T-helper 2 cell treated with Interferon-gamma antibody and Interleukin-4, amounts not matched to agents 5 μg/mL and 100 μg/mL, for 36 hours (primary cell): ENCODE measurements around the gene CHD5.

Source experiments
- DNase-seq: peaks from one replicate; pipeline ENCODE4 v3.0.0; 2021; ENCODE audit warnings: low spot score
- H3K27ac Mint-ChIP-seq: one replicate; pipeline ENCODE4 v1.8.0; 2021; ENCODE audit warnings: mild to moderate bottlenecking, mixed read lengths
- H3K27me3 Mint-ChIP-seq: one replicate; pipeline ENCODE4 v1.8.0; 2021; ENCODE audit warnings: low read depth, mixed read lengths
- H3K36me3 Mint-ChIP-seq: one replicate; pipeline ENCODE4 v1.8.0; 2021; ENCODE audit warnings: low read depth, mixed read lengths
- H3K4me1 Mint-ChIP-seq: one replicate; pipeline ENCODE4 v1.8.0; 2021; ENCODE audit warnings: low read depth, mixed read lengths
- H3K4me3 Mint-ChIP-seq: one replicate; pipeline ENCODE4 v1.8.0; 2022; ENCODE audit warnings: mild to moderate bottlenecking, moderate library complexity, mixed read lengths
- H3K9me3 Mint-ChIP-seq: one replicate; pipeline ENCODE4 v1.8.0; 2021; ENCODE audit warnings: mixed read lengths

CHD5 gene

DNA sequence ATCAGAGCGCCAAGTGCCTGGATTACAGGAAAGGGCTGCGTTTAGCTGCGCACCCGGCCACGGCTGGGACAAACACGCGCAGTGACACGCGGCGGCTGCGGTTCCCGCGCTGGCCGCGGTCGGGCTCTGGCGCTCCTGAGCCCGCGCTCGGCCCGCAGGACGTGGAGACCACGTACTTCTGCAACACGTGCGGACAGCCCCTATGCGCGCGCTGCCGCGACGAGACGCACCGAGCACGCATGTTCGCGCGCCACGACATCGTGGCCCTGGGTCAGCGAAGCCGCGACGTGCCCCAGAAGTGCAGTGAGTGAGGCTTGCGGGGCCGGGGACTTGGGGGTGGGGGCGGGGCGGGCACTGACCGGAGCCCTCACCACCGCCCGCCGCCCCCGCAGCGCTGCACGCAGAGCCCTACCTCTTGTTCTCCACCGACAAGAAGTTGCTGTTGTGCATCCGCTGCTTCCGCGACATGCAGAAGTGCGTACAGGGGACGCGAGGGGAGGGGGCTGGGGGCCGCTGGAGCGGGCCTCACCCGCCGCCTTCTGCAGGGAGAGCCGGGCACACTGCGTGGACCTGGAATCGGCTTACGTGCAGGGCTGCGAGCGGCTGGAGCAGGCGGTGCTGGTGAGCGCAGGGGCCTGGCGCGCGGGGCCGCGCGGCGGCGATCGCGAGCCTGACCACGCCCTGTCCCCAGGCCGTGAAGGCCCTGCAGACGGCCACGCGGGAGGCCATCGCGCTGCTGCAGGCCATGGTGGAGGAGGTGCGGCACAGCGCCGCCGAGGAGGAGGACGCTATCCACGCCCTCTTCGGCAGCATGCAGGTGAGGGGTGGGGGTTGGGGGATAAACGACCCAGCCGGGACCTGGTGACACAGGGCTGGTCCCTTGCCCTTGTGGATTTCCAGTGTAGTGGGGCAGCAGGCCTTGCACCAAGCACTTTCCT, 28.9 kb upstream of the CHD5 start:
- peak; percentile 30 for DNase-seq
- peaks cover 11% of the 10 kb centered on the region for H3K4me1 Mint-ChIP-seq
- no peak overlapping the region for H3K27ac Mint-ChIP-seq
- peak overlapping the region; percentile 43 for H3K4me3 Mint-ChIP-seq
- no peaks in the 10 kb centered on the region for H3K9me3 Mint-ChIP-seq
- H3K27me3 Mint-ChIP-seq: no peaks in the 10 kb centered on the region
- H3K36me3 Mint-ChIP-seq: peaks cover 3% of the 10 kb centered on the region

DNA sequence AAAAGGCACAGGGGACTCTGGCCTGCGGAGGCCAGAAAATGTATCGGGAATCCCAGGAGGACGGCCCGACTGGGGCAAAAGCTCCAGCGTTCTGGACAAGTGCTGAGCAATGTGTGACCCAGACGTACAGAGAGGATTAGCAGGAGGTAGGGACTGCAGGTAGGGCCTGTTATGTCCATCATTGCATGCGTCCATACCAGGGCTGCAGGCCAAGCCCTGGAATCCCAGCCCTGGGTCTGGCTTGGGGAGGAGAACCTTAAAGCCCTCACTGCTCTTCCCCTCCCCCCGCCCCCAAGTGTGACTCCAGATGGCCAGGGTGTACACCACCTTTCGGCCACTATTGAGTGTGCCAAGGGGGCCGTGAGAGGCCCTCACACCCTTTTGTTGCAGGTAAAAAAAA, 27.8 kb upstream of the CHD5 start:
- Mint-ChIP-seq H3K27ac (no peak overlapping the region), H3K9me3 (no peaks in the 10 kb centered on the region), H3K4me1 (peaks cover 11% of the 10 kb centered on the region), H3K36me3 (no peaks in the 10 kb centered on the region), H3K4me3 (peak overlapping the region; percentile 12), H3K27me3 (no peaks in the 10 kb centered on the region)
- DNase-seq: no peak

DNA sequence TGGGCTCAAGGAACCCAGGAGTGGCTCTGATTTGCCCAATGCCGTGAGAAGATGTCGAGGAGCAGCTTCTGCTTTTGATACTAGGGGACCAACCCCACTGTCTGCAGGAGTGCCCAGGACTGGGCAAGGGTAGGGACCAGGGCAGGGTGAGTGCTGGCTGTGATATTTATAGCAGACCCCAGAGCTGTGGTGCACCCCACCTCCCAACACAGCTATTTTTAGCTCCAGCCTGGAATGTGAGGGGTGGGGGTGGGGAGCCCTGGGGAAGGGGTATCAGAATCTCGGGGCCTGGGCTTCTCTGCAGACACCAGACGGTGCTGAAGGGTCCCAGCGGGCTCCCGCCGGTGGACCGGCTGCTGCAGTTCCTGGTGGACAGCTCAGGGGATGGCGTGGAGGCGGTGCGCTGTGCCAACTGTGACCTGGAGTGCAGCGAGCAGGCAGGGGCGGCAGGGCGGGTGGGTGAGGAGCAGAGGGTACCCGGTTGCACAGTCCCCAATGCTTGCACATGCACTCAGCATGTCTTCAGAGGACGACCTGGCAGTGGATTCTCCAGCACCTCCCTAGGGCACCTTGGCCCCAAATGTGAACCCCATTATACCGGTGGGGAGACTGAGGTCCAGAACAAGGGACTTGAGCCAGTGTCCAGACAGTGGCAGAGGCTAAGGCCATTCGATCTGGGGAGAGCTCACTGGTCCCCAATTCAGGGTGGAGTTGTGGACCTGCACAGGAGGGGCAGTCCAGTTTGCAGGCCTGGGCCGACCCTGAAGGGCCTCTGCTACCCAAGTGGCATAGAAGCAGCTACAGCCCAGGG, 27.2 kb upstream of the CHD5 start:
- Mint-ChIP-seq H3K4me1 (peaks cover 11% of the 10 kb centered on the region), H3K27ac (no peak overlapping the region), H3K27me3 (no peaks in the 10 kb centered on the region), H3K36me3 (no peaks in the 10 kb centered on the region), H3K9me3 (no peaks in the 10 kb centered on the region), H3K4me3 (peak overlapping the region; percentile 83)
- DNase-seq: no peak

DNA sequence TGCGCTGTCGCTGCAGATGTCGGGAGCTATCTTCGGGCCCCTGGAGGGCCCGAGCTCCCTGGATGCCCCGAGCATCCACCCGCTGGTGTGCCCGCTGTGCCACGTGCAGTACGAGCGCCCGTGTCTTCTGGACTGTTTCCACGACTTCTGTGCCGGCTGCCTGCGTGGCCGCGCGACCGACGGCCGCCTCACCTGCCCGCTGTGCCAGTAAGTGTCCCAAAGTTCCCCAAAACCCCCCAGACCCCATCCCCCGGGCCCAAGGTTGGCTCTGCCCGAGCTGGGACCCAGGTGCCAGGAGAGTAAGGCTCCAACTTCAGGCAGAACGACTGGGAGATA, 26.4 kb upstream of the CHD5 start:
- H3K9me3 Mint-ChIP-seq: no peaks in the 10 kb centered on the region
- H3K4me3 Mint-ChIP-seq: peak overlapping the region; percentile 83
- H3K27me3 Mint-ChIP-seq: no peaks in the 10 kb centered on the region
- no peak for DNase-seq
- no peak overlapping the region for H3K27ac Mint-ChIP-seq
- H3K4me1 Mint-ChIP-seq: peaks cover 15% of the 10 kb centered on the region
- H3K36me3 Mint-ChIP-seq: no peaks in the 10 kb centered on the region

DNA sequence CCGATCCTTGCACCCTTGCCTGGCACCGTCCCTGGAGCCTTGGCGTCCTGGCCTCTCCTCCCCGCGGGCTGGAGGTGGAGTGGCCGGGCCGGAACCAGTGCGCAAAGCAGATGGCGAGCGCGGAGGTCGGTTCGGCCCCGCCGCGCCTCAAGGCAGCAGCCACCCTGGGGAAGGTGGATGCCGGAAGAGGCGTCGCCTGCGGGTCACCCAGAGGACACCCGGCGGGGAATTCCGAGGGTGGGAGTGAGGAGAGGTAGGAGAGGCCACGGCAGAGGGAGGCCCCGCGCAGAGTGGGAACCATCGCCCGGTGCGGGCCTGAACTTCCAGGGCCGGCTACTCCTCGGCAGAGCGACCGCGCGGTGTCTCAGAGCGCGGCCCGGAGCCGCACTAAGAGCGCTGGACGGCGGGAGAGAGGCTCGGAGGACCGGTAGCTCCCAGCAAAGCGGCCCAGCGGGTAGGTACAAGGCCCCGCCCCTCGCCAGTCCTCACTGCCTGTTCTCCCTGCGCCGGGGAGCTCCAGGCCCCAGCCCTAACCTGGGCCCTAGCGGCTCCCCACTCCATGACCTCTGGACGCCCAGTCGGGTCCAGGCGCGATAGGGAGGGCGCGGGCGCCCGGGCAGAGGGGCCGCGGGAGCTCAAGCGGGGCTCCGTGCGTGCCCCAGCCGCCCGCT, 25.9 kb upstream of the CHD5 start, which contains the start of gene RNF207:
Gene RNF207, plus strand, starts transcription at position 271 of the 671 bp plus-strand sequence. CDS start 417 bp downstream, outside the sequence.
- DNase-seq: peak; percentile 84

DNA sequence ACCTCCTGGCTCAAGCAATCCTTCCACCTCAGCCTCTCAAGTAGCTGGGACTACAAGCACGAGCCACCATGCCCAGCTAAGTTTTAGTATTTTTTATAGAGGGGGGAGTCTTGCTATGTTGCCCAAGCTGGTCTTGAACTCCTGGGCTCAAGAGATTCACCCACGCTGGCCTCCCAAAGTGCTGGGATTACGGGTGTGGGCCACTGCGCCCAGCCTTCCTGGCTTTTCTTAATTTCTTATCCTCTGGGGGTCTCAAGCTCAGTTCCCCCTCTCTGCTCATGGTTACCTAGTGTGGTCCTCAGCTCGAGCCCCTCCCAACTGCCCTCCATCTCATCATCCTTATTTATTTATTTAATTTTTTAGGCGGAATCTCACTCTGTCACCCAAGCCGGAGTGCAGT, 22.1 kb upstream of the CHD5 start:
- peaks cover 36% of the 10 kb centered on the region for H3K4me1 Mint-ChIP-seq
- peak overlapping the region; percentile 12 for H3K4me3 Mint-ChIP-seq
- H3K9me3 Mint-ChIP-seq: no peaks in the 10 kb centered on the region
- H3K27me3 Mint-ChIP-seq: no peaks in the 10 kb centered on the region
- no peak for DNase-seq
- H3K36me3 Mint-ChIP-seq: peaks cover 14% of the 10 kb centered on the region
- H3K27ac Mint-ChIP-seq: peak overlapping the region; percentile 52

More for the DNA sequence above, 25.9 kb upstream of the CHD5 start, which contains the start of gene RNF207:
- no peaks in the 10 kb centered on the region for H3K9me3 Mint-ChIP-seq
- H3K27ac Mint-ChIP-seq: no peak within 1 kb of the TSS
- peaks cover 15% of the 10 kb centered on the region for H3K4me1 Mint-ChIP-seq
- peak within 1 kb of the TSS; percentile 83 for H3K4me3 Mint-ChIP-seq
- H3K27me3 Mint-ChIP-seq: no peaks in the 10 kb centered on the region
- no peaks in the 10 kb centered on the region for H3K36me3 Mint-ChIP-seq

DNA sequence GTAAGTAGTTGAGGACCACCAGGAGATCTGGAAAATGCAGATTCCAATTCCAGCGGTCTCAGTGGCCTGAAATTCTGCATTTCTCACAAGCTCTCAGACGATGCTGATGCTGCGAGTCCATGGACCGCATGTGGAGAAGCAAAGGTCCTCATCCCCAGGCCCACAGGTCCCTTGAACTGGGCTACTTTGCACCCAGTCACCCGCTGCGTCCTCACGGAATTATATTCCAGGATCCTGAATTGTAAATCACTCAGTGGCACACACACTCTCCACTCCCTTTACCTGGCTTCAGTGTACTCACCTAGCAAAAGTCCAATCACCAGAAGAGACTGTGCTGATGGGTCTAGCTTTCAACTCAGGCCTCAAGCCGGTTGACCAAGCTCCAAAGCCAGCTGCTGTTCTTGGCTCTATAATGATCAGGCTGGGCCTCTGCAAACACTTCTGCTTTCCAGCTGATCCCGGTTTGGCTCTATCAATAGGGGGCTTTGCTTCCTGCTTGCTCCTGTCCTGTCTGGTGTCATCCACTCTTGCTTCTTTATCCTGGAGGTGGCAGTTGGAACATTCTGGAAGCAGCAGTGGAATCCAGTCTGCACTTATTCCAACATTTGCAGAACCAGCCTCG, 20.2 kb upstream of the CHD5 start:
- no peak for DNase-seq
- H3K36me3 Mint-ChIP-seq: peaks cover 25% of the 10 kb centered on the region
- peaks cover 42% of the 10 kb centered on the region for H3K4me1 Mint-ChIP-seq
- peak overlapping the region; percentile 89 for H3K27ac Mint-ChIP-seq
- H3K9me3 Mint-ChIP-seq: no peaks in the 10 kb centered on the region
- peak overlapping the region; percentile 92 for H3K4me3 Mint-ChIP-seq
- no peaks in the 10 kb centered on the region for H3K27me3 Mint-ChIP-seq

DNA sequence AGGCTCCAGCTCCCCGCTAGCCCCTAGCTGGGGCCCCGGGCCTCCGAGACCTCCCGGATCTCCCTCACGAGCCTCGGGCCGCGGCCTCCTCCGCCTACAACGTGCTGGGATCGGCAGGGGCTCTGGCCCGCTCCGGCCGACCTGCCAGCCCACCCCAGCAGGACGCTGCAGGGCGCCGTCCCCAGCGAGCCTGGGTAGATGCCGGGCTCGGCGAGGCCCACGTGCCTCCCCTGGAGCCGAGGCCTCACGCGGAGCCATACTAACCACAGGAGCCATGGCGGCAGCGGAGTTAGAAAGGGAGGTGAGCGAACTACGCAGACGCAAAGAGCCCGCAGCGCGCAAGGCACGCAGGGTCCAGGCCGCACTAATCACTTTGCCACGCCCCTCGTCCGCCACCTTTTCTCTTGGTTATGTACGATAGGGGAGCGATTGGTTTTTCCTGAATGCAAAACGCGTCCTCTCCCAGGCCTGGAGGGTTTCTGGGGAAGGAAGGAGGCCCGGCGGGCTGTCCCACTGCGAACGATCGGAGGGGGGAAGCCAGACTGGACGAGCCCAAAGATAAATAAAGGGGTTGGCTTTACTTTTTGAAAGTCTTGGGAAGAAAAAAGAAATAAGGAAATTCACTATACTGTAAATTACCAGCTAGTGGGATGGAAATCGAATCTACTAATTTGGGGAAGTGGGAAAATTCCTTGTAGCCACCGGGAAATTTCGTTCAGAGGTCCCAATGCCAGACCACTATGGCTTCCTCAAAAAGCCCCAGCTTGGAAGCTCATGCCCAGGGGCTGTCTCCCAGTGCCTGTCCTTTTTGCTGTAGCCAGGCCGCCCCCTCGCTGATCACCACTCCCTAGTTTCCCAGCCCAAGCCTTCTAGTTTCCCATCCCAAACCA, 19.4 kb upstream of the CHD5 start, which contains the start of gene RPL22:
Gene RPL22, minus strand, starts transcription at position 298 of the 890 bp plus-strand sequence. Its CDS starts 22 bp downstream, at position 276.
- H3K4me1 Mint-ChIP-seq: peaks cover 39% of the 10 kb centered on the region
- H3K4me3 Mint-ChIP-seq: peak within 1 kb of the TSS; percentile 92
- DNase-seq: peak; percentile 98
- H3K9me3 Mint-ChIP-seq: no peaks in the 10 kb centered on the region
- no peaks in the 10 kb centered on the region for H3K27me3 Mint-ChIP-seq
- peak within 1 kb of the TSS; percentile 89 for H3K27ac Mint-ChIP-seq
- peaks cover 25% of the 10 kb centered on the region for H3K36me3 Mint-ChIP-seq

DNA sequence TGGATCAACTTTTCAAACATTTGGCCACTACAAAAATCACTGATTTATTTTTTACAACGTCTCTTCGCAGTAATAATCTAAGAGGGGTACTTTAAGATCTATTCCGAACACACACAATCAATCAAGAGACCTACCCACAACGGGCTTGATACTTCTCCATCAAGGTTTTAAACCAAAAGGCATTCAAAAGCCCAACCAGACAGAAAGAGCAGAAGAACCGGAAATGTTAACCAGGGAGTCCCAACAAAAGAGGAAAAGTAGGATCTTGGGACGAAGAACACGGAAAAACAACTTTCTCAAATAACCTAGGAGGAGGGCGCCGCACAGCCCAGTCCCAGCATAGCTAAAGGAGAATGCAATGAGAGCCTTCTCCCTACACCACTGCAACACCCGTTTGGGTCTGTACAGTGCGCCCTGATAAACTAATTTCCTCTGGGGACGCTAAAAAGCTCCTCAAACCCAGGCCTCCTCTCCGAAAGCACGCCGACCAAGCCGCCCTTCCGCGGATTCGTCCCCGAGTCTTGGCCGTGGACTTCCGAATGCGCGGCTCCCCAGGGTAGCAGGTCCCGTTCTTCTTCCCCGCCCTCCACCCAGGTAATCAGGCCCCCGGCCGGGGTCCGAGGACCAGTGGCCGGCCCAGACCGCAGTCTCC, 18.7 kb upstream of the CHD5 start:
- peaks cover 37% of the 10 kb centered on the region for H3K4me1 Mint-ChIP-seq

DNA sequence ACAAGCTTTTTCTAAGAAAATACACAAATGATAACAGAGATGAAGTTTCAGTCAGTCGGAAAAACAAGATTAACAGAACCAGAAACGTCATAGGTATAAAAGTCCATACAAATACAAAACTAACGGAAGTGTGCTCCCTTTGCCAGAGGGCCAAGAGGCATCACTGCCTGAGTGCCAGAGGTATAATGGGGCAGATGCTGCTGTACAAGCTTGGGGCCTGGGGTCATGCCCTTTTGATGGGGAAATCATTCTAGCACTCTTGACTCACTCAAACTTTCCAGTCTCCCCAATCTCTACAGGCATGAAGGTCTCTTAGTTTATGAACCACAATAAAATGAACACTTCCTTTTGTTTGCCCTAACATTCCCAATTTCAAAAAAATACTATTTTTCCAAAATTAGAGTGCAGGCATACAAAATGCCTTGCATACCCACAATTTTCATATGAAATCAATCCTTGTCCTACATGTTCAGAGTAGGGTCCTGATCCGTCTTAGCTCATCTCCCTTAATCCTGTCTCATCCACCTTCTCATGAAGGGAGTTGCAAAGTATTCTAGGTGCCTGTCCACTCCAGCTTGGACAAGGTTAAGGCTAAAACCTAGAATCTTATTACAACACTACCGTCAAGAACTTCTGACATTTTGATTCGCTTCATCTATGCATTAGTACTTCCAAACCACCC, 17.8 kb upstream of the CHD5 start:
- peaks cover 39% of the 10 kb centered on the region for H3K4me1 Mint-ChIP-seq
- H3K36me3 Mint-ChIP-seq: peaks cover 33% of the 10 kb centered on the region

More for the DNA sequence above, 18.7 kb upstream of the CHD5 start:
- peak overlapping the region; percentile 89 for H3K27ac Mint-ChIP-seq
- peaks cover 28% of the 10 kb centered on the region for H3K36me3 Mint-ChIP-seq
- no peaks in the 10 kb centered on the region for H3K27me3 Mint-ChIP-seq
- DNase-seq: no peak
- peak overlapping the region; percentile 92 for H3K4me3 Mint-ChIP-seq
- no peaks in the 10 kb centered on the region for H3K9me3 Mint-ChIP-seq

DNA sequence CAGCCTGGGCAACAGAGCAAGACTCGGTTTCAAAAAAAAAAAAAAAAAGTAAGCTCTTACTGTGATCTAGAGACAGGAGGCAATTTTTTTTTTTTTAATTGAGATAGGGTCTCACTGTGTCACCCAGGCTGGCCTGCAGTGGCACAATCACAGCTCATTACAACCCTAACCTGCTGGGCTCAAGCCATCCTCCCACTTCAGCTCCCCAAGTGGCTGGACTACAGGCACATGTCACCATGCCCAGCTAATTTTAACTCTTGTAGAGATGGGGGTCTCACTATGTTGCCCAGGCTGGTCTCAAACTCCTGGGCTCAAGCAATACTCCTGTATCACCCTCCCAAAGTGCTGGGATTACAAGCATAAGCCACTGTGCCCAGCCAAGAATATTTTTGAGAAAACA, 11.8 kb upstream of the CHD5 start:
- Mint-ChIP-seq H3K4me1 (peaks cover 14% of the 10 kb centered on the region), H3K27me3 (no peaks in the 10 kb centered on the region), H3K36me3 (peaks cover 41% of the 10 kb centered on the region), H3K27ac (no peak overlapping the region), H3K9me3 (no peaks in the 10 kb centered on the region), H3K4me3 (no peak overlapping the region)
- DNase-seq: no peak

More for the DNA sequence above, 17.8 kb upstream of the CHD5 start:
- Mint-ChIP-seq H3K4me3 (peak overlapping the region; percentile 92), H3K9me3 (no peaks in the 10 kb centered on the region), H3K27me3 (no peaks in the 10 kb centered on the region), H3K27ac (peak overlapping the region; percentile 89)
- DNase-seq: no peak

DNA sequence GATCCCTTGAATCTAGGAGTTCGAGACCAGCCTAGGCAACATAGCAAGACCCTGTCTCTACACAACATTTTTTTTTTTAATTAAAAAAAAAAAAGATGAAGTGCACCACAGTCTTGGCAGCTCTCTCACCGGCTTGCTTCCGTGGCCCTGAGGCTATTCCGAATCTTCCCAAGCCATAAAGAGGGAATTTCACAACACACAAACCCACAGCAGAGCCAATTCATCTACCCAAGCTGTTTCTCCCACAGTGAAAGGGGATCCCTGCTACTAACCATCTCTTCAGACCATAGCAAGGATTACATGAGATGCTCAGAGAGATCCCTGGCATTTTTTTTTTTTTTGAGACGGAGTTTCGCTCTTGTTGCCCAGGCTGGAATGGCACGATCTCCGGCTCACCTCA, 8.3 kb upstream of the CHD5 start:
- Mint-ChIP-seq H3K36me3 (peaks cover 44% of the 10 kb centered on the region), H3K27ac (no peak overlapping the region), H3K4me3 (no peak overlapping the region), H3K4me1 (peaks cover 13% of the 10 kb centered on the region), H3K27me3 (no peaks in the 10 kb centered on the region), H3K9me3 (no peaks in the 10 kb centered on the region)
- DNase-seq: no peak
